SH-SY5Y (cell line): ENCODE results near the gene STEAP4.

ENCODE experiments used
- GATA2 ChIP-seq: IDR thresholded peaks from 2 replicates; pipeline ENCODE4 v1.6.1; 2011; ENCODE audit warnings: mild to moderate bottlenecking, low read depth, low read length
- GATA3 ChIP-seq: IDR thresholded peaks from 2 replicates; pipeline ENCODE4 v1.6.1; 2011; ENCODE audit warnings: low read depth, mild to moderate bottlenecking, low read length, moderate library complexity

DNA sequence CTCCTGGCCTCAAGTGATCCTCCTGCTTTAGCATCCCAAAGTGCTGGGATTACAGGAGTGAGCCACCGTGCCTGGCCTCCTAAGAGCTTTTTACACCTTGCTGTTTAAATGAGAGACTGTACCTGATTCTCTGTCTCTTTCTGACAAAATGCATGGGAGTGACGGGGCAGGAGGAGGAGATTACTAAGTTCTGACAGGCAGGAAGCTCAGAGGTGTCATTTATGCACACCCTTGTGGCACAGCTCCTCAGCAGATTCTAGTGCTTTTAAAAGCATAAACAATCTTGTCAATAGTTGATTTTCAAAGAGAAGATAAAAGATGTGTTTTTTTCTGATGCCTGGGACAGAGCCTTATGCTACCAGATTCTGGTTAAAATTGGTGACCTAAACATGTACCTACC lies 39.7 kb upstream of the STEAP4 start:
- TF ChIP-seq GATA2 = no peak
- no peak for TF ChIP-seq GATA3
